ENCODE results near the gene SESTD1. TPM values are rescaled to one million over a fixed set of nuclear protein-coding genes. Genes with fewer than 3 reads are reported as not detected.

The SESTD1 gene
- total and polyA plus RNA-seq, 2 experiments from 2014 or later, result 12.6 to 21.6 TPM

- no peak overlapping the region for H3K27ac Mint-ChIP-seq
- H3K27ac ChIP-seq (ENCODE audit: low read depth), result no peak overlapping the region
- H3K9me3 Mint-ChIP-seq, result peaks cover 88% of the 10 kb centered on the region
- TF ChIP-seq REST (IDR thresholded peaks at IDR 0.05; ENCODE audit: unreplicated experiment) (no peak), CTCF (conservative IDR thresholded peaks at IDR 0.05; ENCODE audit: low read depth in 2 of 2) (no peak), ETS1 (IDR thresholded peaks at IDR 0.05) (no peak), JUNB (IDR thresholded peaks at IDR 0.05; ENCODE audit: unreplicated experiment) (no peak), EZH2 (IDR thresholded peaks at IDR 0.05; ENCODE audit: low read depth, unreplicated experiment) (no peak), POLR2AphosphoS5 (IDR thresholded peaks at IDR 0.05; ENCODE audit: low read depth) (no peak), NANOG (IDR thresholded peaks at IDR 0.05; ENCODE audit: borderline replicate concordance) (no peak), ZNF462 (CRISPR knock-in tag; IDR thresholded peaks at IDR 0.05) (no peak), ZNF114 (CRISPR knock-in tag; IDR thresholded peaks at IDR 0.05) (no peak), ZNF331 (CRISPR knock-in tag; IDR thresholded peaks at IDR 0.05; ENCODE audit: low read depth) (no peak), CREB1 (CRISPR knock-in tag; IDR thresholded peaks at IDR 0.05; ENCODE audit: low read depth) (no peak), EZH2phosphoT487 (IDR thresholded peaks at IDR 0.05; ENCODE audit: unreplicated experiment) (no peak), STAT1 (IDR thresholded peaks at IDR 0.05; ENCODE audit: unreplicated experiment) (no peak)
- no peaks in the 10 kb centered on the region for H3F3A ChIP-seq (replicated peaks; ENCODE audit: low read depth)
- H3K27me3 ChIP-seq (ENCODE audit: insufficient read depth), result no peaks in the 10 kb centered on the region
- no peak for ATAC-seq
- H3K36me3 ChIP-seq (ENCODE audit: insufficient read depth), result peaks cover 25% of the 10 kb centered on the region
- H3K79me2 ChIP-seq (replicated peaks; ENCODE audit: insufficient read depth), result peaks cover 63% of the 10 kb centered on the region
- no peaks in the 10 kb centered on the region for H4K20me1 ChIP-seq (replicated peaks; ENCODE audit: insufficient read depth)
- H2AFZ ChIP-seq, result no peak overlapping the region
- H3K4me1 Mint-ChIP-seq, result no peaks in the 10 kb centered on the region
- no peak overlapping the region for H3K4me3 Mint-ChIP-seq
- H3K9me2 ChIP-seq (ENCODE audit: insufficient read depth), result 0 out of 2 replicates have a peak, but pooled peaks cover 3% of the 10 kb centered on the region
- peaks cover 3% of the 10 kb centered on the region for H3K27me3 Mint-ChIP-seq (ENCODE audit: insufficient read depth, low read depth, poor library complexity)
- H3K4me3 ChIP-seq, result no peak overlapping the region
- H3K4me2 ChIP-seq, result no peak overlapping the region
- peak; percentile 86 for DNase-seq (ENCODE audit: low spot score)
- H3K36me3 Mint-ChIP-seq (ENCODE audit: low read depth), result peaks cover 72% of the 10 kb centered on the region
- H3K4me1 ChIP-seq (ENCODE audit: insufficient read depth), result no peaks in the 10 kb centered on the region
Measured at GRCh38 chr2:179201869-179202268, 62.8 kb downstream of the SESTD1 start.
